Measurements from ENCODE around the gene AUH. TPM values are rescaled to one million over a fixed set of nuclear protein-coding genes. Genes with fewer than 3 reads are reported as not detected.
A peak's percentile ranks its signal among the peaks of the same experiment; 100 is the strongest.

The AUH gene
- total RNA-seq, 2 experiments from 2014 or later: 16.9 to 24.5 TPM

DNA sequence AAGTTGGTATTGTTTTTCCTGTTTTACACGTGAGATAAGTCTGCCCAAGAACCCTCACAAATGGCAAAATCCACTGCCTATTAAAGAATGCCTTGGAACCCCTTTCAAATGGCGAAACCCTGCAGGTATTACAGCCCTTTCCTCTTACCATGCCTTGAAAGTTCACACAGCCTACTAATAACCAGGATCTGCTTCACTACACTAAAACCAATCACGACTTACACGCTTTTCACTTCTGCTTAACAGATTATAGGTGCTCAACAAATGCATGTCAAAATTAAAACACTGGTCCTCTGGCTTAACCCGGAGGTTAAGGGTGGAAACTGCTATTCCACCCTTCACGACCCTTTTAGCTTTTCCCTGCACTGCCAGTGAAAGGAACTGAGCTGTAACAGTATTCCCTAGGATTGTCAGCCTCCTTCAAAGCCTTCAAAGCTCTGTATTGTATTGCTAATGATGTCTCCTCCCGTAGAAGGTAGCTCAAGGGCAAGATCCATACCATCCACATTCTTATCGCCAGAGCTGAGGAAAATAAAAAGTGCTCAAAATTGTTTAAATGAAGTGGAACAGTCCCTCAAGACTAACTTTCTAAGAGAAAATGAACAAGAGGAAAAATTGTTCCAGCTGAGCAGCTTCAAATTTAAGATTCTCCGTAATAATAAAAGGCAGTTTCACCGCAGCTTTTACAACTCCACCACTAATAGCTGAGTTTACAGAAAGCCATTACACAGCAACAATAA, 997 bp downstream of the AUH start:
- Histone ChIP-seq H3K4me3 (ENCODE audit: low read depth, low read length, poor library complexity, severe bottlenecking) (peak overlapping the region; percentile 80), H3K36me3 (ENCODE audit: insufficient read depth, low read length) (peaks cover 18% of the 10 kb centered on the region), H3K27ac (ENCODE audit: low read depth, low read length, poor library complexity, severe bottlenecking) (peak overlapping the region; percentile 22), H3K9me3 (ENCODE audit: low read length) (no peaks in the 10 kb centered on the region; the same call in 1 of the 2 replicates), H4K20me1 (ENCODE audit: insufficient read depth, low read length) (no peaks in the 10 kb centered on the region; the same call in 1 of the 2 replicates), H3K9me2 (ENCODE audit: insufficient read depth, low read length) (no peaks in the 10 kb centered on the region), H3K79me2 (ENCODE audit: insufficient read depth, low read depth, low read length) (peaks cover 26% of the 10 kb centered on the region; the same call in 1 of the 2 replicates), H2AFZ (ENCODE audit: low read length) (peak overlapping the region; percentile 97), H3K4me2 (ENCODE audit: low read length) (peak overlapping the region; percentile 95), H3K4me1 (ENCODE audit: insufficient read depth, low read length, poor library complexity, severe bottlenecking) (peaks cover 25% of the 10 kb centered on the region)
- no peak for TF ChIP-seq EZH2phosphoT487 (IDR thresholded peaks at IDR 0.05; ENCODE audit: borderline replicate concordance, low read depth, low read length)
- TF ChIP-seq, protein P1, sequence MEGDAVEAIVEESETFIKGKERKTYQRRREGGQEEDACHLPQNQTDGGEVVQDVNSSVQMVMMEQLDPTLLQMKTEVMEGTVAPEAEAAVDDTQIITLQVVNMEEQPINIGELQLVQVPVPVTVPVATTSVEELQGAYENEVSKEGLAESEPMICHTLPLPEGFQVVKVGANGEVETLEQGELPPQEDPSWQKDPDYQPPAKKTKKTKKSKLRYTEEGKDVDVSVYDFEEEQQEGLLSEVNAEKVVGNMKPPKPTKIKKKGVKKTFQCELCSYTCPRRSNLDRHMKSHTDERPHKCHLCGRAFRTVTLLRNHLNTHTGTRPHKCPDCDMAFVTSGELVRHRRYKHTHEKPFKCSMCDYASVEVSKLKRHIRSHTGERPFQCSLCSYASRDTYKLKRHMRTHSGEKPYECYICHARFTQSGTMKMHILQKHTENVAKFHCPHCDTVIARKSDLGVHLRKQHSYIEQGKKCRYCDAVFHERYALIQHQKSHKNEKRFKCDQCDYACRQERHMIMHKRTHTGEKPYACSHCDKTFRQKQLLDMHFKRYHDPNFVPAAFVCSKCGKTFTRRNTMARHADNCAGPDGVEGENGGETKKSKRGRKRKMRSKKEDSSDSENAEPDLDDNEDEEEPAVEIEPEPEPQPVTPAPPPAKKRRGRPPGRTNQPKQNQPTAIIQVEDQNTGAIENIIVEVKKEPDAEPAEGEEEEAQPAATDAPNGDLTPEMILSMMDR (conservative IDR thresholded peaks at IDR 0.05; ENCODE audit: low read length): no peak
- DNase-seq (ENCODE audit: low spot score): peak; percentile 27
- no TSS peak for BruUV-seq (replicated peaks)
- intact Hi-C loops (cut with micrococcal nuclease; ENCODE audit: unreplicated experiment): loop anchor here (2.0 to 10.0 kb wide), 4 partner anchors 62 to 256 kb away; partner anchors contain the start of gene NFIL3
- POLR2A ChIA-PET: interaction anchor here (0.5 to 1.2 kb wide), 8 partner anchors 8 to 326 kb away, joined by 3 to 7 read pairs (median 4); no protein-coding TSS in a partner anchor
- CTCF ChIA-PET (ENCODE audit: unreplicated experiment): no interaction called here

DNA sequence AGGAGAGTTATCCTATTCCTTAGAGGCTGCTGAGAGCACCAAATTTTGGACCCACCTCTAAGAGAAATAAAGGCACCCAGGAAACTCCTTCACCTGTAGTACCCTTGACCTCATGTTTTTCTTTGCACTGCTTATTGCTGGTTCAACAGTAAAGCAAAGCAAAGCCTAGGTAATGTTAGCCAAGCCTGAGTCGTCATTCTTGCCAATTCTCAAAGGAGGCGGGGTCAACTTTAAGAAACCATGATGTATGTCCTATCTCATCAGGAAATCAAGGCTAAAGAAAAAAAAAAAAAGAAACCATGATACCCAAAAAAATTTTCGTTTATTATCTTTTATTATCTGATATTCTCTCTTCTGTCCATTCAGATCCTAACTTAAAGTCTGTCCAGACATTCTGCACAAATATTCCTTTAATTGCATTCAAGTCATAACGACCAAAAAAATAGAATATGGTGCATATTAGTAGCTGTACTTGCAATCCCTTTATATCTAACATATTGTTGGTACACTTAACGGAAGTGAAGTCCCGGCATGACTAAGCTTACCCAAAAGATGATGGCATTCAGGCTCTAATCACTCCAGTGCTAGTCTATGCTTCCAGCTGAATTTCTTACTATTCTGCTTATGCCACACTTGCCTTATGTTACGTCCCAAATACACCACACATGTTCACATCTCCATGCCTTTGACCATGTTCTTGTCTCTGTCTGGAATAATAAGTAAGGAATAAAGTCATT, 1.8 kb downstream of the AUH start:
- Histone ChIP-seq H3K9me3 (ENCODE audit: low read length) (no peaks in the 10 kb centered on the region; the same call in 1 of the 2 replicates), H3K9me2 (ENCODE audit: insufficient read depth, low read length) (no peaks in the 10 kb centered on the region), H3K4me3 (ENCODE audit: low read depth, low read length, poor library complexity, severe bottlenecking) (peak overlapping the region; percentile 80), H3K4me2 (ENCODE audit: low read length) (peak overlapping the region; percentile 95), H4K20me1 (ENCODE audit: insufficient read depth, low read length) (no peaks in the 10 kb centered on the region; the same call in 1 of the 2 replicates), H3K27ac (ENCODE audit: low read depth, low read length, poor library complexity, severe bottlenecking) (no peak overlapping the region), H3K79me2 (ENCODE audit: insufficient read depth, low read depth, low read length) (peaks cover 26% of the 10 kb centered on the region; the same call in 1 of the 2 replicates), H3K4me1 (ENCODE audit: insufficient read depth, low read length, poor library complexity, severe bottlenecking) (peaks cover 25% of the 10 kb centered on the region), H2AFZ (ENCODE audit: low read length) (no peak overlapping the region), H3K36me3 (ENCODE audit: insufficient read depth, low read length) (peaks cover 26% of the 10 kb centered on the region)
- intact Hi-C loops (cut with micrococcal nuclease; ENCODE audit: unreplicated experiment): loop anchor here (2.0 to 10.0 kb wide), 4 partner anchors 63 to 255 kb away; partner anchors contain the start of gene NFIL3
- TF ChIP-seq EZH2phosphoT487 (IDR thresholded peaks at IDR 0.05; ENCODE audit: borderline replicate concordance, low read depth, low read length): no peak
- ChIA-PET CTCF (ENCODE audit: unreplicated experiment) (no interaction called here), POLR2A (no interaction called here)
- DNase-seq (ENCODE audit: low spot score): no peak
- no TSS peak for BruUV-seq (replicated peaks)

DNA sequence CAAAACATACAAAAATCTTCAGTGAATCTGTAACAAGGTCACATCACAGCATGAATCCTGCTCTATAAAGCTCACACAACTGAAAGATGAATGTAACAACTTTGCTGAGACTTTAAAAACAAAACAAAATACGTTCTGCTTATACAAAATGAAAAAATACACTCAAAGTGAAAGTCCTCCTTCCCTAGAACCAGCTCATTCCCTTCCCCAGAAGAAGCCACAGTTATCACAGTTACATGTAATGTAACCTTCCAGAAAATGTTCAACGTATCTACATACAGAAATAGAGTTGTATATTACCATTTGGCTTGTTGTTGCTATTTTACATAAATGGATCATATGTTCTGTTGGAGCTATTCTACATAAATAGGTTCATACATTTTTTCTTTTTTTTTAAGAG, 2.6 kb downstream of the AUH start:
- no peak for DNase-seq (ENCODE audit: low spot score)
- TF ChIP-seq, protein P1 (conservative IDR thresholded peaks at IDR 0.05; ENCODE audit: low read length): no peak
- no peak for TF ChIP-seq EZH2phosphoT487 (IDR thresholded peaks at IDR 0.05; ENCODE audit: borderline replicate concordance, low read depth, low read length)
- Histone ChIP-seq H3K9me3 (ENCODE audit: low read length) (no peaks in the 10 kb centered on the region), H4K20me1 (ENCODE audit: insufficient read depth, low read length) (no peaks in the 10 kb centered on the region; the same call in 1 of the 2 replicates), H3K4me2 (ENCODE audit: low read length) (0 out of 2 replicates have a peak overlapping the region, but pooled peaks have one; percentile 34), H2AFZ (ENCODE audit: low read length) (no peak overlapping the region), H3K9me2 (ENCODE audit: insufficient read depth, low read length) (no peaks in the 10 kb centered on the region), H3K4me3 (ENCODE audit: low read depth, low read length, poor library complexity, severe bottlenecking) (no peak overlapping the region), H3K27ac (ENCODE audit: low read depth, low read length, poor library complexity, severe bottlenecking) (no peak overlapping the region), H3K36me3 (ENCODE audit: insufficient read depth, low read length) (peaks cover 34% of the 10 kb centered on the region), H3K4me1 (ENCODE audit: insufficient read depth, low read length, poor library complexity, severe bottlenecking) (peaks cover 25% of the 10 kb centered on the region), H3K79me2 (ENCODE audit: insufficient read depth, low read depth, low read length) (peaks cover 26% of the 10 kb centered on the region; the same call in 1 of the 2 replicates)
- CTCF ChIA-PET (ENCODE audit: unreplicated experiment): no interaction called here
- intact Hi-C loops (cut with micrococcal nuclease; ENCODE audit: unreplicated experiment): no loop called here
- no TSS peak for BruUV-seq (replicated peaks)
- POLR2A ChIA-PET: interaction anchor here (0.5 kb wide), 1 partner anchor 69 kb away, joined by 3 read pairs; no protein-coding TSS in a partner anchor
